K562 (cell line): ENCODE data around the gene PLIN5. TPM values are rescaled to one million over a fixed set of nuclear protein-coding genes. Genes with fewer than 3 reads are reported as not detected.

Experiments
- BCOR ChIP-seq: fragments of 450-650 bp; IDR thresholded peaks from 2 replicates; pipeline ENCODE4 v1.6.1; 2016
- BRCA1 ChIP-seq, 2 experiments: fragments of 450-650 bp in 1 of 2; sonication (generic) in 1 of 2; formaldehyde crosslinking in 1 of 2; IDR thresholded peaks; 2 replicates each; pipeline versions ENCODE4 v1.5.0 to v1.6.1; 2017 to 2020; ENCODE audit warnings: mild to moderate bottlenecking in 1 of 2, missing genetic modification reagents in 1 of 2
- DIDO1 ChIP-seq: fragments of 450-650 bp; IDR thresholded peaks from 2 replicates; pipeline ENCODE4 v1.6.1; 2016; ENCODE audit warnings: low read depth, missing biosample characterization, missing genetic modification characterization
- HOXB6 ChIP-seq: fragments of 250-450 bp; sonication (Bioruptor Pico); IDR thresholded peaks from 2 replicates; pipeline ENCODE4 v1.5.1; 2022; ENCODE audit warnings: mild to moderate bottlenecking, borderline replicate concordance
- JUNB ChIP-seq: fragments of 450-650 bp; formaldehyde crosslinking; conservative IDR thresholded peaks from 2 replicates; pipeline ENCODE4 v1.4.0; 2020; ENCODE audit warnings: mild to moderate bottlenecking
- KDM5B ChIP-seq: fragments of 200-600 bp; sonication (generic); IDR thresholded peaks from 2 replicates; pipeline ENCODE4 v1.6.1; 2012; ENCODE audit warnings: low read depth, mild to moderate bottlenecking, moderate library complexity, low read length, control low read depth, inconsistent platforms; ENCODE audit not compliant: insufficient replicate concordance
- POLR2AphosphoS2 ChIP-seq: IDR thresholded peaks from 2 replicates; pipeline ENCODE4 v1.6.1; 2012; ENCODE audit warnings: low read length, improper control_type of control experiment
- POU5F1 ChIP-seq: fragments of 150-350 bp; IDR thresholded peaks from 2 replicates; pipeline ENCODE4 v1.6.1; 2014; ENCODE audit warnings: borderline replicate concordance, low read length, low read depth, mild to moderate bottlenecking; ENCODE audit not compliant: partially characterized antibody
- RB1 ChIP-seq: fragments of 450-650 bp; IDR thresholded peaks from 2 replicates; pipeline ENCODE4 v1.6.1; 2017; ENCODE audit warnings: low read depth, mild to moderate bottlenecking
- RBM15 ChIP-seq: fragments of 200-400 bp; formaldehyde crosslinking; IDR thresholded peaks from 2 replicates; pipeline ENCODE4 v1.6.1; 2018; ENCODE audit warnings: mild to moderate bottlenecking, low read length, moderate library complexity; ENCODE audit not compliant: insufficient read depth
- RCOR1 ChIP-seq, 2 experiments: IDR thresholded peaks; 2 replicates each; pipeline ENCODE4 v1.6.1; 2012; ENCODE audit warnings: low read depth in 2 of 2, low read length in 2 of 2, borderline replicate concordance in 1 of 2, improper control_type of control experiment in 1 of 2
- SIN3A ChIP-seq, 2 experiments: fragments of 150-350 bp in 1 of 2; IDR thresholded peaks; 2 replicates each; pipeline ENCODE4 v1.6.1; 2011 to 2016; ENCODE audit warnings: borderline replicate concordance in 2 of 2, low read depth in 2 of 2, low read length in 2 of 2, mild to moderate bottlenecking in 2 of 2, moderate library complexity in 2 of 2; ENCODE audit not compliant: control insufficient read depth in 1 of 2
- STAT5A ChIP-seq: IDR thresholded peaks from 2 replicates; pipeline ENCODE4 v1.6.1; 2012; ENCODE audit warnings: low read length, inconsistent platforms, borderline replicate concordance
- TCF3 ChIP-seq: sonication (generic); formaldehyde crosslinking; IDR thresholded peaks from 2 replicates; pipeline ENCODE4 v1.4.0; 2020; ENCODE audit warnings: mild to moderate bottlenecking, missing genetic modification reagents
- ZBTB9 ChIP-seq: fragments of 450-650 bp; formaldehyde crosslinking; IDR thresholded peaks from 2 replicates; pipeline ENCODE4 v1.4.0; 2020; ENCODE audit warnings: mild to moderate bottlenecking, moderate library complexity
- ZC3H8 ChIP-seq: fragments of 450-650 bp; IDR thresholded peaks from 2 replicates; pipeline ENCODE4 v1.6.1; 2017
- ZNF644 ChIP-seq: fragments of 200-800 bp; sonication (Bioruptor generic); IDR thresholded peaks from 2 replicates; pipeline ENCODE4 v1.6.1; 2016; ENCODE audit warnings: low read depth, missing genetic modification characterization, missing compliant biosample characterization
- ZNF79 ChIP-seq: fragments of 250-450 bp; sonication (Bioruptor Pico); IDR thresholded peaks from 2 replicates; pipeline ENCODE4 v1.4.0; 2020; ENCODE audit warnings: low read depth, mild to moderate bottlenecking, moderate library complexity
- ZSCAN32 ChIP-seq: fragments of 450-650 bp; formaldehyde crosslinking; IDR thresholded peaks from 2 replicates; pipeline ENCODE4 v1.4.0; 2020; ENCODE audit warnings: mild to moderate bottlenecking, moderate library complexity
- polyA plus RNA-seq, 8 experiments: library from polyadenylated mRNA; depleted of rRNA in 4 of 8; stranded (reverse) in 5 of 8; unstranded in 3 of 8; fragments of >200 nt; fragmentation: Nextera tagmentation in 2 of 8; fragmentation: Illumina TruSeq in 1 of 8; extraction: Ambion mirVana in 2 of 8; extraction: Trizol in 1 of 8; gene quantifications; 2 replicates each; pipeline versions ENCODE4 v1.2.1 to v1.2.3, GENCODE V29; 2011 to 2014; ENCODE audit warnings: inconsistent platforms in 1 of 8, missing spikeins in 1 of 8
- total RNA-seq, 7 experiments: library from RNA; depleted of rRNA in 6 of 7; stranded (reverse); fragments of >200 nt in 6 of 7; fragmentation: Illumina TruSeq in 2 of 7; extraction: Trizol in 2 of 7; gene quantifications; 2 replicates each; pipeline versions ENCODE4 v1.2.1 to v1.2.3, GENCODE V29; 2011 to 2021; ENCODE audit warnings: low replicate concordance in 1 of 7
- TF ChIP-seq, protein P1 (sequence below), 2 experiments: IDR thresholded peaks; 2 replicates each; pipeline ENCODE4 v1.6.1; 2011; ENCODE audit warnings: borderline replicate concordance in 1 of 2, control low read depth in 1 of 2, low read depth in 1 of 2, low read length in 1 of 2, mild to moderate bottlenecking in 1 of 2, mixed read lengths in 1 of 2, moderate library complexity in 1 of 2; ENCODE audit not compliant: insufficient read depth in 1 of 2, insufficient read length in 1 of 2, poor library complexity in 1 of 2, severe bottlenecking in 1 of 2; ENCODE audit errors: extremely low read depth in 1 of 2
- TF ChIP-seq, protein P2 (sequence below): fragments of 450-650 bp; IDR thresholded peaks from 2 replicates; pipeline ENCODE4 v1.7.0; 2016; ENCODE audit warnings: borderline replicate concordance

PLIN5 gene
- total and polyA plus RNA-seq, 9 of the 15 experiments (the other 6 are each of a cell fraction or from before 2014, with no cell fraction given) = 0.04 to 1.3 (median 0.50) TPM

DNA sequence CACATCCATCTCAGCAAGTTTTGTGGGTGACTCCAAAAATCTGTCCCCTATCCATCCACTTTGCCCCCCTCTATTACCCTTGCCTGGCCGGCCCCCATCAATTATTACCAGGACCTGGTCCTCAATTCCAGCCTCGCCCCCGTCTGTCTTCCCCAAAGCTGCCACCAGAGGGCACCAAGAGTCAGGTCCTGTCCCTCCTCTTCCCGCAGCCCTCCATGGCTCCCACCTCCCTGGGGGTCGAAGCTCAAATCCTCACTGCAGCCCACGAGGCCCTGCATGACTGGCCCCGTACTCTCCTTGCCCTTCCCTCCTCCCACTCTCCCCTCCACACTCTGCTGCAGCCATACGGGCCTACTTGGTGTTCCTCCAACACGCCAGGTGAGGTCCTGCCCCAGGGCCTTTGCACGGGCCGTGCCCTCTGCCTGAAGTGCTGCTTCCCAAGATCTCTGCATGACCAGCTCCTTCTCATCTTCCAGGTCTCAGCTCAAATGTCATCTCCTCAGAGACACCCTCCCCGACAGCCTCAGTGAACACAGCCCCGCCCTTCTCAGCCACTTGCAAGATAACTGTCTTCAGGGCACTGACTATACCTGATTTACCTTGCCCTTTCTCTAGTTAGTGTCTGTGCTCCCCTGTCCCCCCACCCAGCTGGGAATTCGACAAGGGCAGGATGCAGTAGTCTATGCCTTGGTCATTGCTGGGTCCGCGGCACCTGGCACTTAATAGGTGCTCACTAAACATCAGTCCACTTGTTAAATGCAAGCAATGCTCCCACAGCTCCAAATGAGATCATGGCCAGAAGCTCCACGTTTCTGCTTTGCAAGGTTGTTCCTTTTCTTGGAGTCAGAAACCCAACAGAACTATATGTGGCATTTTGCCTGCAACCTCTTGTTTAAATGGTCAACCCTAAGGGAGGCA lies 41.3 kb upstream of the PLIN5 start (continued):
- TF ChIP-seq KDM5B = no peak
- TF ChIP-seq ZC3H8 = 0 out of 2 replicates have a peak, but pooled peaks have one; percentile 41
- TF ChIP-seq SIN3A (IDR thresholded peaks at IDR 0.05; ENCODE audit: borderline replicate concordance in 2 of 2, control insufficient read depth in 1 of 2, low read depth in 2 of 2, low read length in 2 of 2) = no peak
- TF ChIP-seq TCF3 = no peak
- TF ChIP-seq, protein P1, sequence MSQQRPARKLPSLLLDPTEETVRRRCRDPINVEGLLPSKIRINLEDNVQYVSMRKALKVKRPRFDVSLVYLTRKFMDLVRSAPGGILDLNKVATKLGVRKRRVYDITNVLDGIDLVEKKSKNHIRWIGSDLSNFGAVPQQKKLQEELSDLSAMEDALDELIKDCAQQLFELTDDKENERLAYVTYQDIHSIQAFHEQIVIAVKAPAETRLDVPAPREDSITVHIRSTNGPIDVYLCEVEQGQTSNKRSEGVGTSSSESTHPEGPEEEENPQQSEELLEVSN (IDR thresholded peaks at IDR 0.05; ENCODE audit: borderline replicate concordance in 1 of 2, extremely low read depth in 1 of 2, insufficient read depth in 1 of 2, insufficient read length in 1 of 2, low read depth in 1 of 2, low read length in 1 of 2, poor library complexity in 1 of 2, severe bottlenecking in 1 of 2) = no peak
- no peak for TF ChIP-seq ZNF644 (tag)
- TF ChIP-seq DIDO1 (tag) = no peak
- no peak for TF ChIP-seq POU5F1
- TF ChIP-seq STAT5A = no peak
- TF ChIP-seq BRCA1 (IDR thresholded peaks at IDR 0.05) = no peak
- TF ChIP-seq BRCA1 (CRISPR knock-in tag; IDR thresholded peaks at IDR 0.05) = no peak
- TF ChIP-seq POLR2AphosphoS2 = no peak
- no peak for TF ChIP-seq RBM15
- no peak for TF ChIP-seq HOXB6 (CRISPR knock-in tag)
- 0 out of 2 replicates have a peak, but pooled peaks have one; percentile 45 for TF ChIP-seq RB1
- TF ChIP-seq ZBTB9 (CRISPR knock-in tag) = no peak
- TF ChIP-seq, protein P2, sequence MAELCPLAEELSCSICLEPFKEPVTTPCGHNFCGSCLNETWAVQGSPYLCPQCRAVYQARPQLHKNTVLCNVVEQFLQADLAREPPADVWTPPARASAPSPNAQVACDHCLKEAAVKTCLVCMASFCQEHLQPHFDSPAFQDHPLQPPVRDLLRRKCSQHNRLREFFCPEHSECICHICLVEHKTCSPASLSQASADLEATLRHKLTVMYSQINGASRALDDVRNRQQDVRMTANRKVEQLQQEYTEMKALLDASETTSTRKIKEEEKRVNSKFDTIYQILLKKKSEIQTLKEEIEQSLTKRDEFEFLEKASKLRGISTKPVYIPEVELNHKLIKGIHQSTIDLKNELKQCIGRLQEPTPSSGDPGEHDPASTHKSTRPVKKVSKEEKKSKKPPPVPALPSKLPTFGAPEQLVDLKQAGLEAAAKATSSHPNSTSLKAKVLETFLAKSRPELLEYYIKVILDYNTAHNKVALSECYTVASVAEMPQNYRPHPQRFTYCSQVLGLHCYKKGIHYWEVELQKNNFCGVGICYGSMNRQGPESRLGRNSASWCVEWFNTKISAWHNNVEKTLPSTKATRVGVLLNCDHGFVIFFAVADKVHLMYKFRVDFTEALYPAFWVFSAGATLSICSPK = no peak
- no peak for TF ChIP-seq ZNF79 (CRISPR knock-in tag)
- peak; percentile 100 for TF ChIP-seq BCOR
- TF ChIP-seq ZSCAN32 (CRISPR knock-in tag) = no peak
- peak in 1 of 2 experiments; percentile 79; a peak in 2 of 4 replicates for TF ChIP-seq RCOR1 (IDR thresholded peaks at IDR 0.05; ENCODE audit: borderline replicate concordance in 1 of 2, low read depth in 2 of 2, low read length in 2 of 2)
- no peak for TF ChIP-seq JUNB (CRISPR knock-in tag)
